ENCODE data around the gene AGT.
"Not testable (repeated sequence)": the region's sequence is repeated elsewhere in the genome, so short reads cannot be mapped to it uniquely, and the experiment has no call there.

GRCh38 chr1:230658103-230658502 lies 55.8 kb downstream of the AGT start:
- TF ChIP-seq EZH2phosphoT487 (IDR thresholded peaks at IDR 0.05; ENCODE audit: insufficient read depth, low read depth); EZH2 (IDR thresholded peaks at IDR 0.05; ENCODE audit: insufficient read depth, poor library complexity, severe bottlenecking): not testable (repeated sequence)
